PFSK-1 (cell line): ENCODE results near the gene AP2A2.

ENCODE experiments used
- FOXP2 ChIP-seq: optimal IDR thresholded peaks from 2 replicates; pipeline ENCODE3; 2011; ENCODE audit warnings: borderline replicate concordance, control low read depth, inconsistent platforms; ENCODE audit not compliant: insufficient read depth; ENCODE audit errors: extremely low read length, extremely low read depth
- POLR2AphosphoS5 ChIP-seq: IDR thresholded peaks from 2 replicates; pipeline ENCODE4 v1.6.1; 2012; ENCODE audit warnings: low read depth, mild to moderate bottlenecking, control low read depth, low read length, moderate library complexity
- SIN3A ChIP-seq: IDR thresholded peaks from 2 replicates; pipeline ENCODE4 v1.6.1; 2012; ENCODE audit warnings: mild to moderate bottlenecking, low read length, moderate library complexity, borderline replicate concordance; ENCODE audit not compliant: insufficient read depth
- TAF1 ChIP-seq: IDR thresholded peaks from 2 replicates; pipeline ENCODE4 v1.6.1; 2012; ENCODE audit warnings: low read length, control low read depth, borderline replicate concordance; ENCODE audit not compliant: insufficient read depth
- TF ChIP-seq, protein P1 (sequence below), 2 experiments: IDR thresholded peaks; 2 replicates each; pipeline versions ENCODE4 v1.6.1 to v1.8.0; 2011 to 2012; ENCODE audit warnings: low read depth in 2 of 2, low read length in 2 of 2, control low read depth in 1 of 2, inconsistent platforms in 1 of 2, mild to moderate bottlenecking in 1 of 2, moderate library complexity in 1 of 2; ENCODE audit not compliant: insufficient read depth in 1 of 2

Gene AP2A2

DNA sequence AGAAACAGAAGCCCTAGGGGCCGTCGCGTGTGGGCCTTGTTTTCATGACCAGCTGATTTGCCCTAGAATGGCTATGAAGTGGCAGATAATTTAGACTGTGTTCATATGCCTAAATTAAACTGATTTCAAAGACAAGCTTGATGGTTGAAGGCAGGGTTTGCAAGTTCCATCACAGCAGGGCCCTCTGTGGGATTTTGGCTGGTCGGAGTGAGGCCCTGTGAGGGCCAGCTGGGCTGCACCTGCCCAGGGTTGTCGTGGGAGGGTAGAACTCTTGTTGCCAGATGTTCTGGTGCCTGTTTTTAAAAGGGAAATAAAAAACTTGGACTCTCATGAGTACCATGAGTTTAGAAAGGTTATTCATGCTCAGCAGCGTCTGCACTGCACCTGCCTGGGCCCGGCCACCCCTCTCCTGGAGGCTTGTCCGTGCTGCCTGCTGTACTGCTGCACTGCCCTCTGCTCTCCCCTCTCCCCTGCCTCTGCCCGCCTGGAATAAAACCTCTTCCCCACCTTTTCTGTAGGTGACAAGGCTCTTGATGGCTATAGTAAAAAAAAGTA, 44.1 kb downstream of the AP2A2 start:
- no peak for TF ChIP-seq POLR2AphosphoS5

DNA sequence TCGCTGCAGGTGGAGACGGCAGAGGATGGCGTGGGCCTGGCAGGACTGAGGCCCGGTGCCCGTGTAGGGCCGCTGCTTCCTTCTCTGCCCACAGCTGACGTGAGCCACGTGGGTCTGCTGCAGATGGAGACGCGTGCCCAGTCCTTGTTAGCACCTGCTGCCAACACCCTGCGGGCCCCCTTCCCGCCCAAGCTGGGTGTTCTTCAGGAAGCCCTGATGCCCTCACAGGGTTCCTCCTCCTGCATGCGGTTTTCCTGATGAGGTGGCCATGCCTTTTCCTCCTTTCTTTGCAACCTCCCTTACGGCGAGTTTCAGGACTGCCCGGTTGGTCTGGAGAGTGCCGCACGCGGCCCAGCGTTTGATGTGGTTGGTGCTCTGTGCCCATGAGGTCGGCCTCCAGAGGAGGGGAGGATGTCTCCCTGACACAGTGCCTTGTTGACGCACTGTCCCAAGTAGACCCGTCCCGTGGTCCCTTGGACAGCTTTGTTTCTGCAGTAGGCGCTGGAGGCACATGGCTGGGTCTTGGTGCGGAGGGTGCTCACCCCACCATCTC, 44.7 kb downstream of the AP2A2 start:
- TF ChIP-seq POLR2AphosphoS5 (no peak), SIN3A (no peak), FOXP2 (no peak), TAF1 (no peak)
- TF ChIP-seq, protein P1, sequence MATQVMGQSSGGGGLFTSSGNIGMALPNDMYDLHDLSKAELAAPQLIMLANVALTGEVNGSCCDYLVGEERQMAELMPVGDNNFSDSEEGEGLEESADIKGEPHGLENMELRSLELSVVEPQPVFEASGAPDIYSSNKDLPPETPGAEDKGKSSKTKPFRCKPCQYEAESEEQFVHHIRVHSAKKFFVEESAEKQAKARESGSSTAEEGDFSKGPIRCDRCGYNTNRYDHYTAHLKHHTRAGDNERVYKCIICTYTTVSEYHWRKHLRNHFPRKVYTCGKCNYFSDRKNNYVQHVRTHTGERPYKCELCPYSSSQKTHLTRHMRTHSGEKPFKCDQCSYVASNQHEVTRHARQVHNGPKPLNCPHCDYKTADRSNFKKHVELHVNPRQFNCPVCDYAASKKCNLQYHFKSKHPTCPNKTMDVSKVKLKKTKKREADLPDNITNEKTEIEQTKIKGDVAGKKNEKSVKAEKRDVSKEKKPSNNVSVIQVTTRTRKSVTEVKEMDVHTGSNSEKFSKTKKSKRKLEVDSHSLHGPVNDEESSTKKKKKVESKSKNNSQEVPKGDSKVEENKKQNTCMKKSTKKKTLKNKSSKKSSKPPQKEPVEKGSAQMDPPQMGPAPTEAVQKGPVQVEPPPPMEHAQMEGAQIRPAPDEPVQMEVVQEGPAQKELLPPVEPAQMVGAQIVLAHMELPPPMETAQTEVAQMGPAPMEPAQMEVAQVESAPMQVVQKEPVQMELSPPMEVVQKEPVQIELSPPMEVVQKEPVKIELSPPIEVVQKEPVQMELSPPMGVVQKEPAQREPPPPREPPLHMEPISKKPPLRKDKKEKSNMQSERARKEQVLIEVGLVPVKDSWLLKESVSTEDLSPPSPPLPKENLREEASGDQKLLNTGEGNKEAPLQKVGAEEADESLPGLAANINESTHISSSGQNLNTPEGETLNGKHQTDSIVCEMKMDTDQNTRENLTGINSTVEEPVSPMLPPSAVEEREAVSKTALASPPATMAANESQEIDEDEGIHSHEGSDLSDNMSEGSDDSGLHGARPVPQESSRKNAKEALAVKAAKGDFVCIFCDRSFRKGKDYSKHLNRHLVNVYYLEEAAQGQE (IDR thresholded peaks at IDR 0.05; ENCODE audit: insufficient read depth in 1 of 2, low read depth in 2 of 2, low read length in 2 of 2), result no peak

DNA sequence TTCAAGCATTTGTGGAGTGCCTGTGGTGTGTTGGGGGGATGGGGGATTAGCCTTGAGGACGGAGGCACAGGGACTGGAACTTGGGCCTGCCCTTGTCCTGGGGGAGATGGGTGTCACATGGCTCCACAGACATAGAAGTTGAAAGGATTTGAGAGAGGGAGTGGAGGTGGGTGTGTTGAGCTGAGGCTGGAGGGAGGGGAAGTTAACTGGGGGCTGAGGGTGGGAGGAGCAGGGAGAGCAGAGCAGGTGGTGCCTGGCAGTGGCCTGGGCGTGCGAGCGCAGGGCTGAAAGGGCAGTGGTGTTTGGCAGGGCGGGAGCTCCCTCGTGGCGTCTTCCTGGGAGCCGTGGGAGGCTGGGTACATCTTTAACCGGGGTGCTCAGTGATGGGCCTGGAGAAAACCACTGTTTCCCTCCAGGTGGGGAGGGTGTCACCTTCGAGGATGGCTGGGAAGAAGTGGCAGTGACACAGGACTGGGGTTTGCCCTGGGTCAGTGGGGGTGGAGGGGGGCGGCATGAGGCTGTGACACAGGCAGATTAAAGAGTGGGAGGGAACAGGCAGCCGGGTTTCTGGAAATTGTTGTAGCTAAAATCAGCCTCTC, 45.5 kb downstream of the AP2A2 start:
- TF ChIP-seq TAF1, result no peak
- TF ChIP-seq, protein P1 (IDR thresholded peaks at IDR 0.05; ENCODE audit: insufficient read depth in 1 of 2, low read depth in 2 of 2, low read length in 2 of 2), result no peak
- TF ChIP-seq POLR2AphosphoS5, result no peak
- TF ChIP-seq FOXP2, result no peak
- no peak for TF ChIP-seq SIN3A

DNA sequence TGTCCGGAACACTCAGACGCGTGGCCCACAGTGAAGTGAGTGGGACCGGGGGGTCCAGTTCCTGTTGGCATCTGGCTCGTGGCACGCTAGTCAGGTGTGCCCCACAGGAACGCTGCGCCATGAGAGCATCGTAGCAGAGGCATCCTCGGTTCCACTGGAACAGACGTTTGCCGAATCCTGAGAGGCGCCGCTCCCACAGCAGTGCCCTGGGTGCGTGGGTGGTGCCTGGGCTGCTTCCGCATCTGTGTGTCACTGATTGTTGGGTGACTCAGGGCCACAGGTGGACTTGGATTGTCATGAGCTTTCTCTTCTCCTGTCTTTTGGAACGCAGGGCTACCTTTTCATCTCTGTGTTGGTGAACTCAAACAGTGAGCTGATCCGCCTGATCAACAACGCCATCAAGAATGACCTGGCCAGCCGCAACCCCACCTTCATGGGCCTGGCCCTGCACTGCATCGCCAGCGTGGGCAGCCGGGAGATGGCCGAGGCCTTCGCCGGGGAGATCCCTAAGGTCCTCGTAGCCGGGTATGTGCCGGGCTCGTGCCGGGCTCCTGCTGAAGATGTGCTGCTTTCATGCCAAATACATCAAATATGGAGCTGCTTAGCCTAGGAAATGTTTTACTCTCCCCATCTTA, 46.2 kb downstream of the AP2A2 start:
- TF ChIP-seq FOXP2 (no peak), POLR2AphosphoS5 (no peak), SIN3A (no peak)

DNA sequence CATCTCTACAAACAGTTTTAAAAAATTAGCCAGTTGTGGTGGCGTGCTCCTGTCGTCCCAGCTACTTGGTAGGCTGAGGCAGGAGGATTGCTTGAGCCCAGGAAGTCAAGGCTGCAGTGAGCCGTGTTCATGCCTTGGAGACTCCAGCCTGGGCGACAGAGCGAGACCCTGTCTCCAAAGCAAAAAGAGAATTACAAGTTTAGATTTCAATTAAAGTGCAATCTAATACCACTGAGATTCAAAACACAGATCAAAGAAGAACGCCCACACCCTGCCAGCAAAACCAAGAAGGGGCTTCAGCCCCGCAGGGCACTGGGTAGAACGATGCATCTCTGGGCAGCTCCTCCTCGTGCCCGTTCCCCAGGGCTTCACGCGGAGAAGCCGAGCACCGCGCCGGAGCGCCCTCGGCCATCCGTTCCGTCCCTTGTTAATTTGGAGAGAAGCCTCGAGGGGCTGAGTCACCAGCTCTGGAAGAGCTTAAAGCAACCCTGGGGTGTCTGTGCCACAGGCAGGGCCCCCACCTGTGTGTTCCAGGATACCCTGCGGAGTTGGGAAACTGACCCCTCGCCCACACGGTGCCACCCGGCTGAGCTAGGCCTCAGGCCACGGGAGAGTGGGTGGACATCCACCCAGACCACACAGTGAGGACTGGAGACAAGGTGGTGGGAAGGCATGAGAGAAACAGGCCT, 47.0 kb downstream of the AP2A2 start:
- TF ChIP-seq TAF1 (no peak), SIN3A (no peak), FOXP2 (no peak), POLR2AphosphoS5 (no peak)
- TF ChIP-seq, protein P1 (IDR thresholded peaks at IDR 0.05; ENCODE audit: insufficient read depth in 1 of 2, low read depth in 2 of 2, low read length in 2 of 2), result no peak

DNA sequence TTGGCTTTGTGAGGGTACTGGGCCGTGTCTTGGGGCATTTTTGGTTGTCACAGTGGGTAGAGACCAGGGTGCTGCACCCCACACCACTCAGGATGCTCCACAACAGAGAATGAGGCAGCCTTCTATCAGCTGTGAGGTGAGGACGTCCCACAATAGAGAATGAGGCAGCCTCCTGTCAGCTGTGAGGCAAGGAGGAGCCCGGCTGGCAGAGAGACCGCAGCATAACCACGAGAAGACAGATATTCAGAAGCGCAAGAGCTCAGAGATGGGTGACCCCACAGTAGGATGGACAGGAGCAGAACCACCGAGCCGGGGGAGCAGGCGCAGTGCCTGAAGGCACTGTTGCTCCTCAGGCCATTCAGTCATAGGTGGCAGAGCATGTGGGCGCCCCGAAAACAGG, 47.6 kb downstream of the AP2A2 start:
- TF ChIP-seq, protein P1 (IDR thresholded peaks at IDR 0.05; ENCODE audit: insufficient read depth in 1 of 2, low read depth in 2 of 2, low read length in 2 of 2), result no peak
- TF ChIP-seq TAF1 (no peak), SIN3A (no peak)
